ENCODE results near the gene ATP6V0E1.

Gene ATP6V0E1

DNA sequence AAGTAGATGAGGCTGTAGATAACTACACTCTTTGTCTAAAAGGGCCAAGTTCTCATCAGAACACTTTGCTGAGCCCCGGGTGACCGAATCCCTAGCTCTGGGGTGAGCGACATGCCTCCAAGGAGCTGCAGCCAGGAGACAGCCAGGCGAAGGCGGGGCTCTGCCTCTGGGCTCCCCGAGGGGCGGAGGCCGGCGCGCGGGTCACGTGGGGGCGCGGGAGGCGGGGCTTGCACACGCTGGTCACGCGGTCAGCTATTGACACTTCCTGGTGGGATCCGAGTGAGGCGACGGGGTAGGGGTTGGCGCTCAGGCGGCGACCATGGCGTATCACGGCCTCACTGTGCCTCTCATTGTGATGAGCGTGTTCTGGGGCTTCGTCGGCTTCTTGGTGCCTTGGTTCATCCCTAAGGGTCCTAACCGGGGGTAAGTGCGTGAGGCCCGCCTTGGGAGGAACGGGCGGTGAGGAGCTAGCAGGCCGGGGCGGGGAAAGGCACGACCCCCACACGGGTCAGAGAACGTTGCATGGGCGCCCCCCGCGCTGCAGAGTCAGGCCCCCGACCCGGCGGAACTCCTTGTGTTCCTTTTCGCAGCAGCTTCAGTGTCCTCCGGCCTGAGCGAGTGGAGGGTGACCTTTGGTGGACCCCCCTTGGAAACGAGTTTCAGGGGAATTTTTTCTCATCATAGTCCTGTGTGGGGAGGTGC is at the start of gene ATP6V0E1:
Gene ATP6V0E1, plus strand, starts transcription at position 230 of the 702 bp plus-strand sequence. Its CDS starts 90 bp downstream, at position 320.
- peak; percentile 91 for DNase-seq

- no peak for DNase-seq
Observed at GRCh38 chr5:172935096-172935495, 48.5 kb upstream of the ATP6V0E1 start.

- DNase-seq = no peak
Observed at GRCh38 chr5:172936401-172936800, 47.2 kb upstream of the ATP6V0E1 start.

- DNase-seq = no peak
Observed at GRCh38 chr5:172939071-172939470, 44.5 kb upstream of the ATP6V0E1 start.

GRCh38 chr5:172939611-172940267 is 43.8 kb upstream of the ATP6V0E1 start:
- no peak for DNase-seq

DNA sequence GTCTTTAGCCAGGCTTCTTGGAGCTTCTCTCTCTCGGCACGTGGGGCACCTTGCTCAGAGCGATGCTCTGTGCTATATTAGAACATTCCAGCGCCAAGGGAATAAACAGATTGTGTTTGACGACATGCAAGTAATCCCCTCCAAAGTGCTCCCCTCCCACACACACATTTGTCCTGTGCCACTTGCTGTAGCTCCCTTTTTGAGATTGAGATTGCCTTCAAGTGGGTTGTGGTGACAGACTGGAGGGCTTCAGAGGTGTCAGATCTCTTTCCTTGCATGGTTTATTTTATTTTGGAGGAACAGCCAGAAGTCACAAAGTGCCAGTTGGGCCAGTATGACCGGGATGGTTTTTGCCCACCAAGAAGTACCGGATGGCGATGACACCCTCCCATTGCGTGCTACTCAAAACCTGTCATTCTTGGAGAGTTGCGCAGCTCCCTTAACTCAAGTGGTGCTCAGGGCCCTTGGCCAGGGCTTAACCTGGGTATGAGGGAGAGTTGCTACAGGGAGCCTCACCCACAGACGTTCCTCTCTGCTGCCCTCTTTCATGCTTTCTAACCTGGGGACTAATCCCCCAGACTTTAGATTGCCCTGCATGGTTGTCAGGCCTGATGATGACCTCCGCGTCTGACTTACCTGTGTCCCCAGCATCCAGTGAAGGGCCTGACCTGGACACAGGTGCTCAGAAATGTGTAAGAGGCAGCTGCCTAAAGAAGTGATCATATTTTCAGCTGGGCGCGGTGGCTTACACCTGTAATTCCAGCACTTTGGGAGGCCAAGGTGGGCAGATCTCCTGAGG is 43.1 kb upstream of the ATP6V0E1 start:
- DNase-seq = no peak

GRCh38 chr5:172941067-172941516 is 42.5 kb upstream of the ATP6V0E1 start:
- no peak for DNase-seq

DNA sequence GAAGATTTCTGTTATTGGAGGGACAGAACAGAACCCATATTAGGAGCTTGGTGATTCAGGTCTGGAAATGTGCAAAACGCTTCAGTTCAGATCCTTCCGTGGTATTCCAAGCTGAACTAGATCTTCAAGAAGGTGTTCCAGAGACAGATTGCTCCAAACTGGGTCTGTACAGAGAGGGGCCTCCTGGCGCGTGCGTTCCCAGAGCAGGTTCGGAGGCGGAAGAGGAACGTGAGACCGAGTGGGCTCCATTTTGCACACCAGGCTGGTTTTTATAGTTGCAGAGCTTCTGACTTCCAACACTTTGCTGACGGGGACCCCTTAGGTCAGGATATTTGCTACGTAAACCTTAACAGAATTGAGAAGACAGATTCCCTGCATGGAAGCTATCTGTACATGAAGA is 41.0 kb upstream of the ATP6V0E1 start:
- DNase-seq = no peak

DNA sequence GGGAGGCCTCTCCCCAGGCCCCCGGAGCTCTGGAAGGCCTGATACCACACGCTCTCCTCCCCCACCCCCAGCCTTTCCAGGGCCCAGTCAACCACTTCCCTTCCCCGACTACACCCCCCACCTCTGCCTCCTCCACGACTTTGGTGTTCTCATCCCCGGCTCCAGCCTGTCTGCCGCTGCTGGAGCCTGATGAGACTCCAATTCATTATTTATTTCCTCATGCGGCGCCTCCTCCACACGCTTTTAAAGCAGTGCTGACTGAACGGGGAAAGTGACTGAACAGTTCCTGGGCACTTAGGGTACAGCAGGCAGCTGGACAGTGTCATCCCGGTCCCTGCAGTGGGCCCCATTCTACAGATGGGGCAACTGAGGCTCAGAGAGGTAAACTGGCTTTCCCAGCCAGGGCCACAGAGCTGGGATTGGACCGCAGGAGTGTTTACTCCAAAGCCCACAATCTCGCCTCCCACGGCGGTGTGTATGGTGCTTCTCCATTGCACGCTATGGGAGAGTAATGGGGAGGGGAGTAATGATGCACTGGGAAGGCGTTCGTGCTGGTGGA is 40.2 kb upstream of the ATP6V0E1 start:
- no peak for DNase-seq

- no peak for DNase-seq
Observed at GRCh38 chr5:172943906-172944305, 39.7 kb upstream of the ATP6V0E1 start.

DNA sequence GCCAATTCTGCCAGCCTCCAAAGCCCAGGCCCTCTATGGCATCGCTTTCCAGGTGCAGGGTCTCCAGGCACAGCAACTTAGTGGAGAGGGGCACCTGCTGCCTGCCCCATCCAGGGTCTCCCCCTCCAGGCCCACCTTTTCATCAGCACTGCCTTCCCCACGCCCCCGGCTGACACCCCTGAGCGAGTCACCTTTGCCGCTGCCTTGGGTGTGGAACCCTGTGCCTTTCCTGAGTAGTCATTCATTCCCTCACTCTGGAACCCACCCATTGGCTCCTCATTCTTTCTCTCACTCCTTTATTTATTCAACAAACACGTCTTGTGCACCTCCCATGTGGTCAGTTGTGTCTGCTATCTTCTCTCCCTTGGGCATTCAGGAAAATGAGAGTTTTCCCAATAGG is 38.8 kb upstream of the ATP6V0E1 start:
- DNase-seq = no peak

DNA sequence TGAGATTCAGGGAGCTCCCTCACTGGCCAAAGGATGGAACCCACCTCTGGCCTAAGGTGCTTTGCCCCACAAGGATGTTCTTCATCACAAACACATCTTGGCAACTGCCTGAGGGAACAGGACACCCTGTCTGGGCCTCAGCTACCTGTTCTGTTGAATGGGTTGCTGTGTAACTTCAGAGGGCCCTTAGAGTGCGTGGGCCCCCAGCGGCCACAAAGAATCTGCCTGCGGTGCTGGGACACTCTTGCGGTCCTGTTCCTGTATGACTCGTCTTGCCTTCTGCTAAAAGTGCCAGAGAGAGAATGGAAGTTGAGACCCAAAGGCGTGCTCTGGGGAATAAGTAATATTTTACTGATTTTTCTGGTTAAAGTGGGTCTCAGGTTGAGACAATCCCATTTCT is 38.4 kb upstream of the ATP6V0E1 start:
- DNase-seq = no peak

GRCh38 chr5:172946146-172946545 is 37.4 kb upstream of the ATP6V0E1 start:
- DNase-seq = no peak

GRCh38 chr5:172949426-172949825 is 34.1 kb upstream of the ATP6V0E1 start:
- DNase-seq = no peak

- DNase-seq = no peak
Observed at GRCh38 chr5:172950176-172950965, 33.2 kb upstream of the ATP6V0E1 start.

- no peak for DNase-seq
Observed at GRCh38 chr5:172951371-172952033, 32.1 kb upstream of the ATP6V0E1 start.

DNA sequence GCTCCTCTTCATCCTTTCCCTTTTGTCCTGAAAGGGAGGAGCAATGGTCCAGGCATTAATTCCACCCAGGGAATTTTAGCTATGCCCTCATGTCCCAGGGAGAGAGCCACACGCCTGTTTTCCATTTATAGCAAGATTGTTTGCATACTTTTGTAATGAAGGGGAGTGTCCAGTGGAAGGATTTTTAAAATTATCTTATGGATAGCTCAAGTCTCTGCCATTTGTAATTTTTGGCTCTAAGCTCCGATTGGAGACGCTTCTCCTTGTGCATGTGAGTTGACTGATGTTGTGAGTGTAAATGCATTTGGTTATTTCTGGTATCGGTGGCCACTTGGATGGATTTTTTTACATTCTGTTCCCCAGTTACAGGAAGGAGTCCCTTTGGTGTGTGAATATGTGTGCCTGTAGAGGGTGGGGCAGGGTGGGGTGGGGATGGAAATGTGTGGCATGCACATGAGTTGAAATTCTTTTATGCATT is 31.5 kb upstream of the ATP6V0E1 start:
- no peak for DNase-seq

DNA sequence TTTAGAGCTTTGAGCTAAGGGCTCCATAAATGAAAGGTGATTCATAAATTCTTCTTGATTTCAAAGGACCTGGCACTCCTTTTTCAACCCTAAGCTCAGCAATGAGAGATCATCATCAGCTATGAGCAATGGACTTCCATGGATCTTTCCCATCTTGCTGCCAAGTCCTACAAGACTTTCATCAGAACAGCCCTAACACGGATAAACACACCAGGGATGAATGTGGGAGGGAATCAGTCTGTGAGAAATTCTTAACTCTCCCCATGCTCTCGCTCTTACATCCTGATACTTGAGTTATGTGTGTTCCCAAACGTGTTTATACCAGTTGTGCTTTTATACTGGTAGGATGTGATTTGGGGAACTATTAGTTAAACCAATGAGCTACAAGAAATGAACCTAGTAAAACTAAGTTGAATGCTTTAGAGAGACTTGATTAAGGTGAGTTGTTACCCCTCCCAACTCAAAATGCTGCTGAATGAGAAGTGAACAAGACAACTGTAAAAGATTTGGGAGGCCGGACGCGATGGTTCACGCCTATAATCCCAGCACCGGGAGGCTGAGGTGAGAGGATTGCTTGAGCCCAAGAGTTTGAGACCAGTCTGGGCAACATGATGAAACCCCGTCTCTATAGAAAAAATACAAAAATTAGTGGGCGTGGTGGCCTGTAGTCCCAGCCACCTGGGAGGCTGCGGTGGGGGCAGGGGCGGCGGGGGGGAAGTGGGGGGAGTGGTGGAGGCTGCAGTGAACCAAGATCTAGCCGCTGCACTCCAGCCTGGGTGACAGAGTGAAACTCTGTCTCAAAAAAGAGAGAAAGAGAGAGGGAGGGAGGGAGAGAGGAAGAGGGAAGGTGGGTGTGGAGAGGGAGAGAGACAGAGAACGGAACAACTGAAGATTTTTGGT is 29.5 kb upstream of the ATP6V0E1 start:
- no peak for DNase-seq

DNA sequence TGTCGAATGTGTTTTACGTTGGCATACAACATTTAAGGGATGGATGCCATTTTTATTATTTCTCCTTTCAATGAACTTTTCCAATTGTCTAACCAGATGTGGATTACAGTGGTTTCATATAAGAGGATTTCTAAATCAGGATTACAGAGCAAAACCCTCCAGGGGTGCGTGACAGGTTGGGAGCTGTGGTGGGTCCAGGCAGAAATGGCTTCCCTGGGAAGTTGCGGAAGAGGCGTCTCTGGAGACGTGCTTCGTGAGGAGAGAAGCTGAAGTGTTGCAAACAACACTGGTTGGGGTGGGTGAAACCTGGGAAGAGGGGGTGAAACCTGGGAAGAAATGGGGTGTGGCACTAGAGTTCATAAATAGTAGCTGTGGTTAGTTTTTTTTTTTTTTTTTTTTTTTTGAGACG is 28.8 kb upstream of the ATP6V0E1 start:
- no peak for DNase-seq

- no peak for DNase-seq
Observed at GRCh38 chr5:172956228-172956627, 27.3 kb upstream of the ATP6V0E1 start.

- DNase-seq = no peak
Observed at GRCh38 chr5:172956936-172957335, 26.6 kb upstream of the ATP6V0E1 start.

Measured in T1000 (cell line).